HepG2 (cell line): ENCODE data around the gene BRCA1. TPM values are rescaled to one million over a fixed set of nuclear protein-coding genes. Genes with fewer than 3 reads are reported as not detected.

Experiments used
- ATAC-seq: fragments of 200-7000 bp; cut with Tn5 transposase; 3 replicates; pipeline ENCODE4 v1.9.1; 2020; ENCODE audit warnings: mild to moderate bottlenecking, moderate library complexity
- BruUV-seq: library from RNA; stranded (reverse); fragments of 400-500 nt; replicated peaks from 2 replicates; lab custom pipeline; 2021; lab: Mats Ljungman, UMichigan
- CTCF ChIA-PET: fragments of 300-600 bp; formaldehyde crosslinking; extraction: SDS; loops from one replicate; lab custom pipeline; 2021; ENCODE audit warnings: low total read pairs, inconsistent platforms, low intra/inter-chr PET ratio; lab: Yijun Ruan, JAX
- POLR2A ChIA-PET: fragments of 350-600 bp; sonication (Branson Sonifier 250); formaldehyde crosslinking; loops from one replicate; lab custom pipeline; 2020; ENCODE audit warnings: antibody characterized with exemption, inconsistent platforms; lab: Yijun Ruan, JAX
- DNase-seq: peaks from one replicate; pipeline ENCODE4 v3.0.0-alpha.2; 2015; ENCODE audit warnings: low spot score
- FAIRE-seq: peaks from 3 replicates; lab custom pipeline; 2011; peaks lifted over from hg19 to GRCh38; lab: Jason Lieb, UNC
- H2AFZ ChIP-seq: one replicate; pipeline ENCODE4 v1.6.1; 2011; ENCODE audit warnings: low read length, inconsistent platforms
- H3K27ac ChIP-seq: fragments of 300-600 bp; 3 replicates; pipeline ENCODE4 v1.8.0; 2011; ENCODE audit warnings: mixed run types, mild to moderate bottlenecking, mixed read lengths, low read length, inconsistent platforms; ENCODE audit not compliant: insufficient read depth; ENCODE audit errors: extremely low read length
- H3K27me3 ChIP-seq, 2 experiments: fragments of 200-600 bp in 1 of 2; 2 replicates in 1 of 2; 3 replicates in 1 of 2; pipeline versions ENCODE4 v1.6.0 to v1.8.0; 2011; ENCODE audit warnings: low read length in 2 of 2, mild to moderate bottlenecking in 2 of 2, moderate library complexity in 2 of 2, inconsistent platforms in 1 of 2; ENCODE audit not compliant: insufficient read depth in 2 of 2, control insufficient read depth in 1 of 2
- H3K36me3 ChIP-seq, 2 experiments: fragments of 200-600 bp in 1 of 2; replicated peaks in 1 of 2; 2 replicates in 1 of 2; 3 replicates in 1 of 2; pipeline versions ENCODE4 v1.5.1 to v1.8.0; 2011; ENCODE audit warnings: low read length in 2 of 2, inconsistent platforms in 1 of 2; ENCODE audit not compliant: insufficient read depth in 2 of 2, control insufficient read depth in 1 of 2
- H3K4me1 ChIP-seq: 2 replicates; pipeline ENCODE4 v1.5.1; 2012; ENCODE audit warnings: low read length, inconsistent platforms; ENCODE audit not compliant: insufficient read depth
- H3K4me2 ChIP-seq: 2 replicates; pipeline ENCODE4 v1.6.0; 2011; ENCODE audit warnings: low read depth, low read length, inconsistent platforms
- H3K4me3 ChIP-seq, 3 experiments: fragments of 200-600 bp in 1 of 3; sonication (generic), shearing (Covaris generic) in 1 of 3; replicated peaks in 1 of 3; 2 replicates each; pipeline ENCODE4 v1.5.1; 2011 to 2016; ENCODE audit warnings: low read length in 3 of 3, inconsistent platforms in 2 of 3, low read depth in 2 of 3, mild to moderate bottlenecking in 2 of 3, control low read depth in 1 of 3, mixed read lengths in 1 of 3; ENCODE audit not compliant: insufficient read depth in 1 of 3
- H3K79me2 ChIP-seq: one replicate; pipeline ENCODE4 v1.6.1; 2011; ENCODE audit warnings: low read length, inconsistent platforms; ENCODE audit not compliant: insufficient read depth
- H3K9ac ChIP-seq: 2 replicates; pipeline ENCODE4 v1.6.0; 2011; ENCODE audit warnings: mild to moderate bottlenecking, low read depth, low read length, inconsistent platforms; ENCODE audit not compliant: insufficient read depth
- H3K9me3 ChIP-seq: 2 replicates; pipeline ENCODE4 v1.5.1; 2012; ENCODE audit warnings: mild to moderate bottlenecking, low read length
- H4K20me1 ChIP-seq: 2 replicates; pipeline ENCODE4 v1.6.0; 2011; ENCODE audit warnings: inconsistent platforms, mild to moderate bottlenecking, low read length, moderate library complexity; ENCODE audit not compliant: insufficient read depth
- GLI4 ChIP-seq: sonication (generic); formaldehyde crosslinking; IDR thresholded peaks from 2 replicates; pipeline ENCODE4 v1.5.1; 2020; ENCODE audit warnings: missing genetic modification reagents, mild to moderate bottlenecking, moderate library complexity, borderline replicate concordance
- IKZF5 ChIP-seq: IDR thresholded peaks from 2 replicates; pipeline ENCODE4 v1.6.1; 2018; ENCODE audit warnings: missing genetic modification reagents, mild to moderate bottlenecking, missing compliant biosample characterization
- NFATC3 ChIP-seq: sonication (generic); formaldehyde crosslinking; IDR thresholded peaks from 2 replicates; pipeline ENCODE4 v1.5.1; 2020; ENCODE audit warnings: mild to moderate bottlenecking, missing genetic modification reagents
- PBX3 ChIP-seq: sonication (generic); formaldehyde crosslinking; IDR thresholded peaks from 2 replicates; pipeline ENCODE4 v1.8.1; 2023; ENCODE audit warnings: missing genetic modification reagents, inconsistent platforms, borderline replicate concordance
- RBM22 ChIP-seq: fragments of 200-400 bp; formaldehyde crosslinking; optimal IDR thresholded peaks from 2 replicates; pipeline ENCODE3; 2017; ENCODE audit warnings: mild to moderate bottlenecking, low read length, moderate library complexity
- SNAPC2 ChIP-seq: sonication (generic); formaldehyde crosslinking; IDR thresholded peaks from 2 replicates; pipeline ENCODE4 v1.8.1; 2022; ENCODE audit warnings: mild to moderate bottlenecking, missing genetic modification reagents
- ZKSCAN5 ChIP-seq: sonication (generic); formaldehyde crosslinking; IDR thresholded peaks from 2 replicates; pipeline ENCODE4 v1.5.1; 2020; ENCODE audit warnings: mild to moderate bottlenecking, missing genetic modification reagents
- ZNF501 ChIP-seq: sonication (generic); formaldehyde crosslinking; IDR thresholded peaks from 2 replicates; pipeline ENCODE4 v1.5.1; 2020; ENCODE audit warnings: mild to moderate bottlenecking, moderate library complexity, missing genetic modification reagents
- ZNF678 ChIP-seq: sonication (generic); formaldehyde crosslinking; IDR thresholded peaks from 2 replicates; pipeline ENCODE4 v1.4.0; 2020; ENCODE audit warnings: mild to moderate bottlenecking, missing genetic modification reagents
- ZNF709 ChIP-seq: sonication (generic); formaldehyde crosslinking; IDR thresholded peaks from 2 replicates; pipeline ENCODE4 v1.5.0; 2020; ENCODE audit warnings: mild to moderate bottlenecking, missing genetic modification reagents
- ZUFSP ChIP-seq: sonication (generic); formaldehyde crosslinking; IDR thresholded peaks from 2 replicates; pipeline ENCODE4 v1.9.0; 2021; ENCODE audit warnings: missing genetic modification reagents, mild to moderate bottlenecking, borderline replicate concordance
- WGBS: methylation state at CpG from one replicate; pipeline ENCODE4 v1.1.6; 2017; ENCODE audit warnings: low lambda C conversion rate; 5-methylcytosine and 5-hydroxymethylcytosine counted together
- in situ Hi-C: cut with HindIII; loops from 2 replicates; pipeline ENCODE4 v1.10.0; 2017; ENCODE audit warnings: low pct_unique_long_range_greater_than_20kb; ENCODE audit not compliant: extremely low pct_ligation_motif_present
- intact Hi-C: fragments of 100-400 bp; cut with micrococcal nuclease; formaldehyde crosslinking; loops from one replicate; pipeline ENCODE4 v1.10.0; 2022; ENCODE audit not compliant: unreplicated experiment
- polyA plus RNA-seq, 8 experiments: library from polyadenylated mRNA; depleted of rRNA in 3 of 8; stranded (reverse) in 7 of 8; unstranded in 1 of 8; fragments of >200 nt; fragmentation: Illumina TruSeq in 4 of 8; extraction: Trizol in 4 of 8; gene quantifications; 2 replicates each; pipeline versions ENCODE4 v1.2.1 to v1.2.3, GENCODE V29; 2011 to 2016; ENCODE audit warnings: low read depth in 4 of 8, missing spikeins in 1 of 8, mixed read lengths in 1 of 8; ENCODE audit not compliant: insufficient read depth in 1 of 8
- total RNA-seq, 5 experiments: library from RNA; depleted of rRNA; stranded (reverse); fragments of >200 nt; fragmentation: Illumina TruSeq; extraction: Trizol; gene quantifications; 2 replicates each; pipeline ENCODE4 v1.2.3, GENCODE V29; 2016; ENCODE audit warnings: low read depth in 1 of 5

The BRCA1 gene
- total and polyA plus RNA-seq, 2 of the 13 experiments (the other 11 are each of a cell fraction or from before 2014, with no cell fraction given) = 13.3 to 37.5 TPM

GRCh38 chr17:43143201-43143600 lies 18.0 kb upstream of the BRCA1 start (continued):
- TF ChIP-seq NFATC3 (CRISPR knock-in tag) (no peak), ZNF678 (CRISPR knock-in tag) (no peak), ZKSCAN5 (CRISPR knock-in tag) (no peak), ZUFSP (CRISPR knock-in tag) (no peak), GLI4 (CRISPR knock-in tag) (no peak), PBX3 (CRISPR knock-in tag) (no peak), SNAPC2 (CRISPR knock-in tag) (no peak), ZNF501 (CRISPR knock-in tag) (no peak)
- TF ChIP-seq, all 625 proteins: peak for 0

- no peak overlapping the region for H3K27ac ChIP-seq
- H2AFZ ChIP-seq = no peak overlapping the region
- CTCF ChIA-PET = no interaction called here
- intact Hi-C loops = no loop called here
- no peak overlapping the region for H3K4me3 ChIP-seq
- H3K9me3 ChIP-seq = no peaks in the 10 kb centered on the region
- ATAC-seq (no peak), DNase-seq (no peak), FAIRE-seq (peak; percentile 30)
- peaks cover 13 to 39% of the 10 kb centered on the region in 2 experiments for H3K36me3 ChIP-seq
- no peaks in the 10 kb centered on the region for H3K4me1 ChIP-seq
- no peaks in the 10 kb centered on the region for H3K27me3 ChIP-seq
- BruUV-seq = no TSS peak
- peak; percentile 38 for TF ChIP-seq RBM22
- no peak for TF ChIP-seq ZNF709 (CRISPR knock-in tag)
- TF ChIP-seq IKZF5 (CRISPR knock-in tag) = no peak
- no peaks in the 10 kb centered on the region for H4K20me1 ChIP-seq
- in situ Hi-C loops = no loop called here
- H3K79me2 ChIP-seq = no peaks in the 10 kb centered on the region
- H3K9ac ChIP-seq = no peak overlapping the region
- 98% methylated on average over 5 of the region's 5 CpGs for WGBS
- no peak overlapping the region for H3K4me2 ChIP-seq
- POLR2A ChIA-PET = interaction anchor here (1.2 kb wide), 1 partner anchor 27 kb away, joined by 3 read pairs; no protein-coding TSS in a partner anchor
Observed at GRCh38 chr17:43142153-43142552, 17.0 kb upstream of the BRCA1 start.
